Spleen (tissue), 7 donors: ENCODE data around the gene TNS1.

Experiments
- CTCF ChIP-seq, 11 experiments: fragments of 200-600 bp in 7 of 11; fragments of 450-650 bp in 4 of 11; sonication (generic) in 4 of 11; IDR thresholded peaks in 8 of 11; conservative IDR thresholded peaks in 3 of 11; 1 replicate in 7 of 11; 2 replicates in 4 of 11; pipeline versions ENCODE4 v1.4.0 to v1.8.0; 2016 to 2021; ENCODE audit warnings: antibody characterized with exemption in 11 of 11, inconsistent platforms in 4 of 11, mild to moderate bottlenecking in 1 of 11
- POLR2A ChIP-seq, 3 donors: fragments of 450-650 bp; IDR thresholded peaks; one replicate each; pipeline ENCODE4 v1.5.1; 2017; ENCODE audit warnings: antibody characterized with exemption in 3 of 3, mild to moderate bottlenecking in 1 of 3
- donor health status: DM: no; HTN: no; CAD: no; lungs with moderate emphysema.
- donor health status: DM: no; HTN: no; CAD: no.
- donor health status: DM: no; HTN: no; CAD: no.

DNA sequence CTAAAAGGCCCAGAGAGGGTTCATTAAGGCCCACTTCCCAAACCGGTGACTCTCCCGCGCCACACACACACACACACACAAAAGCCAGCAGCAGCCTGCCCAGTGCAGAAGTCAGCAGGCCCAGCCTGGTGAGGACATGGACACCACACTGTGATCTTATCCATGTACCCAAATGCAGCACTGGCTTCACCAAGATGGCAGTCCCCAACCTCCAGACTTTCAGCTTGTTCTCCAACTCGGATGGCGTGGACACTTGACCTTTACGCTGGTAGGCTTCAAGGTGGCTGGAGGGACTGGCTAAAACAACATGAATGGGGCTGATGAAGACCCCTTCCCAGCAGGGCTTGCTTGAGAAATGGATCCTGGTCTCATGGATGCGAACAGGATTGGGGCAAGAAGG lies 50.4 kb downstream of the TNS1 start:
- no peak for TF ChIP-seq POLR2A (IDR thresholded peaks at IDR 0.05)
- no peak for TF ChIP-seq CTCF (IDR thresholded peaks at IDR 0.05 in 8 of 11, conservative IDR thresholded peaks at IDR 0.05 in 3 of 11)
